Colonic mucosa (tissue), 4 donors: ENCODE data around the gene RPL3. TPM values are rescaled to one million over a fixed set of nuclear protein-coding genes. Genes with fewer than 3 reads are reported as not detected.
A peak's percentile ranks its signal among the peaks of the same experiment; 100 is the strongest.

Source experiments
- DNase-seq: peaks from one replicate; pipeline ENCODE4 v3.0.0-alpha.2; 2020
- H3K27ac ChIP-seq: fragments of 200-600 bp; one replicate; pipeline ENCODE4 v1.8.0; 2021
- H3K27me3 ChIP-seq: fragments of 200-600 bp; one replicate; pipeline ENCODE4 v1.8.0; 2021
- H3K36me3 ChIP-seq: fragments of 200-600 bp; one replicate; pipeline ENCODE4 v1.8.0; 2021
- H3K4me1 ChIP-seq: fragments of 200-600 bp; one replicate; pipeline ENCODE4 v1.8.0; 2021; ENCODE audit warnings: mild to moderate bottlenecking
- H3K4me3 ChIP-seq: fragments of 200-600 bp; one replicate; pipeline ENCODE4 v1.8.0; 2021
- H3K9ac ChIP-seq, 2 donors: one replicate each; pipeline ENCODE4 v1.7.0; 2013; ENCODE audit warnings: control low read depth in 2 of 2, low read depth in 2 of 2, low read length in 2 of 2
- H3K9me3 ChIP-seq: fragments of 200-600 bp; one replicate; pipeline ENCODE4 v1.8.0; 2021
- CTCF ChIP-seq: fragments of 200-600 bp; IDR thresholded peaks from one replicate; pipeline ENCODE4 v1.8.0; 2022; ENCODE audit warnings: antibody characterized with exemption, mild to moderate bottlenecking
- intact Hi-C: fragments of 100-400 bp; cut with DNase I; formaldehyde crosslinking; loops from one replicate; pipeline ENCODE4 v1.14.1; 2022
- total RNA-seq, 2 donors: library from RNA; stranded (reverse); fragmentation: NEBNext Ultra II Directional in 1 of 2; extraction: Animal tissue kit (Norgen Biotek cat#: 25700) in 1 of 2; gene quantifications; one replicate each; pipeline ENCODE4 v1.2.1, GENCODE V29; 2021
- donor health status: healthy.
- donor health status: DM: no; HTN: no; CAD: no.
- donor health status: DM: no; HTN: no; CAD: no.

The RPL3 gene
- total RNA-seq, 2 donors from 2014 or later = 1,796 to 1,829 TPM

GRCh38 chr22:39298241-39298987 is 21.0 kb downstream of the RPL3 start:
- no peak for TF ChIP-seq CTCF
- H3K9me3 ChIP-seq = no peaks in the 10 kb centered on the region
- no peak overlapping the region for H3K9ac ChIP-seq
- intact Hi-C loops = no loop called here
- H3K27me3 ChIP-seq = no peaks in the 10 kb centered on the region
- no peak overlapping the region for H3K4me3 ChIP-seq
- H3K4me1 ChIP-seq = no peaks in the 10 kb centered on the region
- H3K27ac ChIP-seq = no peak overlapping the region
- H3K36me3 ChIP-seq = no peaks in the 10 kb centered on the region
- no peak for DNase-seq

GRCh38 chr22:39297490-39298240 is 21.8 kb downstream of the RPL3 start:
- no peak for TF ChIP-seq CTCF
- no peaks in the 10 kb centered on the region for H3K4me1 ChIP-seq
- H3K9ac ChIP-seq = peak overlapping the region in 1 of 2 donors; percentile 19

GRCh38 chr22:39296981-39297489 is 22.4 kb downstream of the RPL3 start:
- H3K9me3 ChIP-seq = no peaks in the 10 kb centered on the region
- no peak overlapping the region for H3K9ac ChIP-seq
- H3K27ac ChIP-seq = no peak overlapping the region
- intact Hi-C loops = no loop called here
- H3K27me3 ChIP-seq = no peaks in the 10 kb centered on the region
- no peak overlapping the region for H3K4me3 ChIP-seq
- no peak for TF ChIP-seq CTCF
- peaks cover 3% of the 10 kb centered on the region for H3K4me1 ChIP-seq
- DNase-seq = no peak
- no peaks in the 10 kb centered on the region for H3K36me3 ChIP-seq

More at GRCh38 chr22:39297490-39298240, 21.8 kb downstream of the RPL3 start:
- H3K27ac ChIP-seq = no peak overlapping the region
- no peaks in the 10 kb centered on the region for H3K27me3 ChIP-seq
- no peaks in the 10 kb centered on the region for H3K36me3 ChIP-seq
- no peak for DNase-seq
- H3K9me3 ChIP-seq = no peaks in the 10 kb centered on the region
- intact Hi-C loops = no loop called here
- H3K4me3 ChIP-seq = no peak overlapping the region

GRCh38 chr22:39296535-39296934 is 22.9 kb downstream of the RPL3 start:
- no peak overlapping the region for H3K9ac ChIP-seq
- intact Hi-C loops = no loop called here
- H3K4me1 ChIP-seq = peaks cover 6% of the 10 kb centered on the region
- no peaks in the 10 kb centered on the region for H3K27me3 ChIP-seq
- no peaks in the 10 kb centered on the region for H3K9me3 ChIP-seq
- no peaks in the 10 kb centered on the region for H3K36me3 ChIP-seq
- no peak overlapping the region for H3K4me3 ChIP-seq
- no peak for TF ChIP-seq CTCF
- DNase-seq = no peak
- no peak overlapping the region for H3K27ac ChIP-seq

- intact Hi-C loops = no loop called here
- Histone ChIP-seq H3K36me3 (no peaks in the 10 kb centered on the region), H3K4me1 (peaks cover 6% of the 10 kb centered on the region), H3K27ac (no peak overlapping the region), H3K9ac (no peak overlapping the region), H3K4me3 (no peak overlapping the region), H3K9me3 (no peaks in the 10 kb centered on the region), H3K27me3 (no peaks in the 10 kb centered on the region)
- no peak for TF ChIP-seq CTCF
- no peak for DNase-seq
Measured at GRCh38 chr22:39294571-39295468, 24.6 kb downstream of the RPL3 start.
